HFFc6 (cell line): ENCODE data around the gene ALOXE3. TPM values are rescaled to one million over a fixed set of nuclear protein-coding genes. Genes with fewer than 3 reads are reported as not detected.

Experiments
- DNase-seq: peaks from one replicate; pipeline ENCODE4 v3.0.0-alpha.2; 2018
- H3K27ac Mint-ChIP-seq: 2 replicates; pipeline ENCODE4 v1.8.0; 2020; ENCODE audit warnings: mild to moderate bottlenecking, mixed read lengths
- H3K27me3 Mint-ChIP-seq: 2 replicates; pipeline ENCODE4 v1.8.0; 2021; ENCODE audit warnings: mild to moderate bottlenecking, moderate library complexity, mixed read lengths; ENCODE audit not compliant: insufficient read depth
- H3K36me3 Mint-ChIP-seq: 2 replicates; pipeline ENCODE4 v1.8.0; 2021; ENCODE audit warnings: low read depth, mixed read lengths
- H3K4me1 Mint-ChIP-seq: 2 replicates; pipeline ENCODE4 v1.8.0; 2020; ENCODE audit warnings: low read depth, mixed read lengths
- H3K4me3 Mint-ChIP-seq: 2 replicates; pipeline ENCODE4 v1.8.0; 2020; ENCODE audit warnings: mild to moderate bottlenecking, moderate library complexity, mixed read lengths
- H3K9me3 Mint-ChIP-seq: 2 replicates; pipeline ENCODE4 v1.8.0; 2020; ENCODE audit warnings: mild to moderate bottlenecking, mixed read lengths
- CTCF ChIP-seq: fragments of 200-600 bp; sonication (generic); IDR thresholded peaks from 2 replicates; pipeline ENCODE4 v1.5.0; 2021; ENCODE audit warnings: antibody characterized with exemption, mild to moderate bottlenecking
- total RNA-seq, 6 experiments: library from RNA; stranded (reverse); fragmentation: NEBNext Ultra II Directional; extraction: Animal tissue kit (Norgen Biotek cat#: 25700); gene quantifications; 2 replicates in 1 of 6; 3 replicates in 5 of 6; pipeline ENCODE4 v1.2.3, GENCODE V29; 2021

ALOXE3 gene
- total RNA-seq, 6 experiments from 2014 or later: 0.14 to 0.30 (median 0.21) TPM

- peak overlapping the region; percentile 43; the same call in 1 of the 2 replicates for H3K27ac Mint-ChIP-seq
- no peaks in the 10 kb centered on the region for H3K9me3 Mint-ChIP-seq
- H3K36me3 Mint-ChIP-seq: peaks cover 9% of the 10 kb centered on the region
- no peak overlapping the region for H3K4me3 Mint-ChIP-seq
- no peak for DNase-seq
- H3K27me3 Mint-ChIP-seq: peaks cover 2% of the 10 kb centered on the region
- peaks cover 46% of the 10 kb centered on the region for H3K4me1 Mint-ChIP-seq
- TF ChIP-seq CTCF: no peak
Measured at GRCh38 chr17:8160224-8160577, 41.9 kb upstream of the ALOXE3 start.

- TF ChIP-seq CTCF: no peak
- H3K36me3 Mint-ChIP-seq: peaks cover 9% of the 10 kb centered on the region
- H3K9me3 Mint-ChIP-seq: no peaks in the 10 kb centered on the region
- DNase-seq: no peak
- peaks cover 2% of the 10 kb centered on the region for H3K27me3 Mint-ChIP-seq
- peaks cover 41% of the 10 kb centered on the region for H3K4me1 Mint-ChIP-seq
- no peak overlapping the region for H3K4me3 Mint-ChIP-seq
- peak overlapping the region; percentile 43; the same call in 1 of the 2 replicates for H3K27ac Mint-ChIP-seq
Measured at GRCh38 chr17:8159459-8160223, 41.3 kb upstream of the ALOXE3 start.

GRCh38 chr17:8159032-8159400, 40.7 kb upstream of the ALOXE3 start:
- Mint-ChIP-seq H3K4me1 (peaks cover 35% of the 10 kb centered on the region), H3K27ac (peak overlapping the region; percentile 84), H3K4me3 (no peak overlapping the region)

DNA sequence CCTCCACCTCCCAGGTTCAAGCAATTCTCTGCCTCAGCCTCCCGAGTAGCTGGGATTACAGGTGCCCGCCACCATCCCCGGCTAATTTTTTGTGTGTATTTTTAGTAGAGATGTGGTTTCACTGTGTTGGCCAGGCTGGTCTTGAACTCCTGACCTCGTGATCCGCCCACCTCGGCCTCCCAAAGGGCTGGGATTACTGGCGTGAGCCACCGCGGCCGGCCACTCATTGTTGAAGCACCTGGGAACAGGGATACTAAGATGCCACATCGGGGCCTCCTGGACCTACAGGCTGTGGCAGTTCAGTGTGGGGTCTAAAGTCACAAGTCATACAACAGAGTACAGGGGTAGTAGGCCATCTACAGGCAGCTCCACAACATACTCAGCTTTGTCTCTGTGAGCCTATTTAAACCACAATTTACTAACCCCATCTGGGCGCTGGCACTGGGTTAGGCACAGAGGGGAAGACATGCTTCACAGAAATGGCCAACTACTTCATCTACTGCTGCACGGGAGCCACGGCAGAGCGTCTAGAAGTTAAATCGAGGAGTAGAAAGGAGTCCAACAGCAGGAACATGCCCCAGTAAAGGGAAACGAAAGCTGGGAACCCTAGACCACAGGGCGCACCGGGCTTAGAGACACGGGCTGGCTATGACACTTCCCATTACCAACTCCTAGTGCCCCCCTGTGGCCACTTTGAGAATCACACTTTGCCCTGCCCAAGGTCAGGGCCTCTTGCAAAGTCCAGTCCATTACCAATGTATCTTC, 40.1 kb upstream of the ALOXE3 start:
- Mint-ChIP-seq H3K27ac (peak overlapping the region; percentile 84), H3K36me3 (peaks cover 9% of the 10 kb centered on the region), H3K4me1 (peaks cover 29% of the 10 kb centered on the region), H3K9me3 (no peaks in the 10 kb centered on the region), H3K27me3 (peaks cover 4% of the 10 kb centered on the region; the same call in 1 of the 2 replicates), H3K4me3 (peak overlapping the region; percentile 31; the same call in 1 of the 2 replicates)
- TF ChIP-seq CTCF: peak; percentile 97
- DNase-seq: peak; percentile 84

More at GRCh38 chr17:8159032-8159400, 40.7 kb upstream of the ALOXE3 start:
- Mint-ChIP-seq H3K27me3 (peaks cover 4% of the 10 kb centered on the region), H3K9me3 (no peaks in the 10 kb centered on the region), H3K36me3 (peaks cover 9% of the 10 kb centered on the region)
- peak; percentile 5; the same call in 1 of the 2 replicates for TF ChIP-seq CTCF
- no peak for DNase-seq

GRCh38 chr17:8156246-8156992, 38.1 kb upstream of the ALOXE3 start:
- peak; percentile 21; the same call in 1 of the 2 replicates for TF ChIP-seq CTCF
- peak; percentile 100 for DNase-seq
- no peaks in the 10 kb centered on the region for H3K9me3 Mint-ChIP-seq
- H3K27ac Mint-ChIP-seq: no peak overlapping the region
- H3K4me1 Mint-ChIP-seq: peaks cover 26% of the 10 kb centered on the region
- H3K36me3 Mint-ChIP-seq: peaks cover 5% of the 10 kb centered on the region
- H3K4me3 Mint-ChIP-seq: no peak overlapping the region
- peaks cover 14% of the 10 kb centered on the region for H3K27me3 Mint-ChIP-seq
